K562 (cell line): ENCODE results near the gene CAPN10.

Source experiments
- BDP1 ChIP-seq: IDR thresholded peaks from 3 replicates; pipeline ENCODE4 v1.6.1; 2011; ENCODE audit not compliant: insufficient read length, insufficient read depth
- PHTF2 ChIP-seq: fragments of 250-450 bp; sonication (Bioruptor Pico); IDR thresholded peaks from 2 replicates; pipeline ENCODE4 v1.5.0; 2021; ENCODE audit warnings: mild to moderate bottlenecking
- RCOR1 ChIP-seq, 2 experiments: IDR thresholded peaks; 2 replicates each; pipeline ENCODE4 v1.6.1; 2012; ENCODE audit warnings: low read depth in 2 of 2, low read length in 2 of 2, borderline replicate concordance in 1 of 2, improper control_type of control experiment in 1 of 2
- ZFX ChIP-seq: sonication (generic); formaldehyde crosslinking; IDR thresholded peaks from 2 replicates; pipeline ENCODE4 v1.8.0; 2022; ENCODE audit warnings: mild to moderate bottlenecking, missing genetic modification reagents, moderate library complexity
- ZNF232 ChIP-seq: sonication (generic); formaldehyde crosslinking; IDR thresholded peaks from 2 replicates; pipeline ENCODE4 v1.8.0; 2022; ENCODE audit warnings: mild to moderate bottlenecking, missing genetic modification reagents
- TF ChIP-seq, protein P1 (sequence below), 3 experiments: IDR thresholded peaks in 2 of 3; conservative IDR thresholded peaks in 1 of 3; 2 replicates each; pipeline ENCODE4 v1.5.1; 2011 to 2012; ENCODE audit warnings: low read length in 3 of 3, mild to moderate bottlenecking in 3 of 3, control low read depth in 2 of 3, improper control_type of control experiment in 1 of 3, inconsistent platforms in 1 of 3, low read depth in 1 of 3, mixed read lengths in 1 of 3, moderate library complexity in 1 of 3; ENCODE audit not compliant: insufficient read depth in 2 of 3
- TF ChIP-seq, protein P2 (sequence below): sonication (generic); formaldehyde crosslinking; IDR thresholded peaks from 2 replicates; pipeline ENCODE4 v1.8.1; 2022; ENCODE audit warnings: missing genetic modification reagents
- TF ChIP-seq, protein P3 (sequence below): sonication (generic); formaldehyde crosslinking; IDR thresholded peaks from 2 replicates; pipeline ENCODE4 v1.8.0; 2022; ENCODE audit warnings: missing genetic modification reagents, mild to moderate bottlenecking, borderline replicate concordance

DNA sequence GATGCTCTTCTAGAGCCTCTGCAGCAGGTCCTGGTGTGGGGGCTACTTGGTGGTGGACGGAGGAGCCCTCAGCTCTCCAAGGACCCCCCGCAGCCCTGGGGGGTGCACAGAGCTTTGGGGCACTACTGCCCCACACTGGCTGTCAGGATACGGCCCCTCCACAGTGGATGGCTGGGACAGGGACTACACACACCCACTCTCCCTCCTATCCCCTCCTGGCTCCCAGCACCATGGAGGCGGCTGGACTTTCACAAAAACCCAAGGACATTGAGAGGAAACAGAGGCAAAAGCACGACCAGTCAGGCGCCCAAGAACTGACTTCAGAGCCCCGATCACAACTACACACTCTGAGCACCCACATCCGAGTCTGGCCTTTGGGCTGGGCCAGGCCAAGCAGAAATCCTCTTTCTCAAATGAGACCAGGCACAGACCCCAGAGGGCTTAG, 51.4 kb downstream of the CAPN10 start:
- TF ChIP-seq ZNF232 (CRISPR knock-in tag), result no peak
- TF ChIP-seq, protein P1, sequence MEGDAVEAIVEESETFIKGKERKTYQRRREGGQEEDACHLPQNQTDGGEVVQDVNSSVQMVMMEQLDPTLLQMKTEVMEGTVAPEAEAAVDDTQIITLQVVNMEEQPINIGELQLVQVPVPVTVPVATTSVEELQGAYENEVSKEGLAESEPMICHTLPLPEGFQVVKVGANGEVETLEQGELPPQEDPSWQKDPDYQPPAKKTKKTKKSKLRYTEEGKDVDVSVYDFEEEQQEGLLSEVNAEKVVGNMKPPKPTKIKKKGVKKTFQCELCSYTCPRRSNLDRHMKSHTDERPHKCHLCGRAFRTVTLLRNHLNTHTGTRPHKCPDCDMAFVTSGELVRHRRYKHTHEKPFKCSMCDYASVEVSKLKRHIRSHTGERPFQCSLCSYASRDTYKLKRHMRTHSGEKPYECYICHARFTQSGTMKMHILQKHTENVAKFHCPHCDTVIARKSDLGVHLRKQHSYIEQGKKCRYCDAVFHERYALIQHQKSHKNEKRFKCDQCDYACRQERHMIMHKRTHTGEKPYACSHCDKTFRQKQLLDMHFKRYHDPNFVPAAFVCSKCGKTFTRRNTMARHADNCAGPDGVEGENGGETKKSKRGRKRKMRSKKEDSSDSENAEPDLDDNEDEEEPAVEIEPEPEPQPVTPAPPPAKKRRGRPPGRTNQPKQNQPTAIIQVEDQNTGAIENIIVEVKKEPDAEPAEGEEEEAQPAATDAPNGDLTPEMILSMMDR (IDR thresholded peaks at IDR 0.05 in 2 of 3, conservative IDR thresholded peaks at IDR 0.05 in 1 of 3; ENCODE audit: insufficient read depth in 2 of 3, low read depth in 1 of 3, low read length in 3 of 3), result no peak
- TF ChIP-seq, protein P2, sequence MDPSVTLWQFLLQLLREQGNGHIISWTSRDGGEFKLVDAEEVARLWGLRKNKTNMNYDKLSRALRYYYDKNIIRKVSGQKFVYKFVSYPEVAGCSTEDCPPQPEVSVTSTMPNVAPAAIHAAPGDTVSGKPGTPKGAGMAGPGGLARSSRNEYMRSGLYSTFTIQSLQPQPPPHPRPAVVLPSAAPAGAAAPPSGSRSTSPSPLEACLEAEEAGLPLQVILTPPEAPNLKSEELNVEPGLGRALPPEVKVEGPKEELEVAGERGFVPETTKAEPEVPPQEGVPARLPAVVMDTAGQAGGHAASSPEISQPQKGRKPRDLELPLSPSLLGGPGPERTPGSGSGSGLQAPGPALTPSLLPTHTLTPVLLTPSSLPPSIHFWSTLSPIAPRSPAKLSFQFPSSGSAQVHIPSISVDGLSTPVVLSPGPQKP, result no peak
- TF ChIP-seq, protein P3, sequence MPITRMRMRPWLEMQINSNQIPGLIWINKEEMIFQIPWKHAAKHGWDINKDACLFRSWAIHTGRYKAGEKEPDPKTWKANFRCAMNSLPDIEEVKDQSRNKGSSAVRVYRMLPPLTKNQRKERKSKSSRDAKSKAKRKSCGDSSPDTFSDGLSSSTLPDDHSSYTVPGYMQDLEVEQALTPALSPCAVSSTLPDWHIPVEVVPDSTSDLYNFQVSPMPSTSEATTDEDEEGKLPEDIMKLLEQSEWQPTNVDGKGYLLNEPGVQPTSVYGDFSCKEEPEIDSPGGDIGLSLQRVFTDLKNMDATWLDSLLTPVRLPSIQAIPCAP (CRISPR knock-in tag), result no peak
- no peak for TF ChIP-seq RCOR1 (IDR thresholded peaks at IDR 0.05; ENCODE audit: borderline replicate concordance in 1 of 2, low read depth in 2 of 2, low read length in 2 of 2)
- no peak for TF ChIP-seq PHTF2 (CRISPR knock-in tag)
- no peak for TF ChIP-seq BDP1
- no peak for TF ChIP-seq ZFX
